ENCODE data around the gene GP9. TPM values are rescaled to one million over a fixed set of nuclear protein-coding genes. Genes with fewer than 3 reads are reported as not detected.
"Not testable (repeated sequence)": the region's sequence is repeated elsewhere in the genome, so short reads cannot be mapped to it uniquely, and the experiment has no call there.

GP9 gene
- total and polyA plus RNA-seq, 2 experiments from 2014 or later = not detected

DNA sequence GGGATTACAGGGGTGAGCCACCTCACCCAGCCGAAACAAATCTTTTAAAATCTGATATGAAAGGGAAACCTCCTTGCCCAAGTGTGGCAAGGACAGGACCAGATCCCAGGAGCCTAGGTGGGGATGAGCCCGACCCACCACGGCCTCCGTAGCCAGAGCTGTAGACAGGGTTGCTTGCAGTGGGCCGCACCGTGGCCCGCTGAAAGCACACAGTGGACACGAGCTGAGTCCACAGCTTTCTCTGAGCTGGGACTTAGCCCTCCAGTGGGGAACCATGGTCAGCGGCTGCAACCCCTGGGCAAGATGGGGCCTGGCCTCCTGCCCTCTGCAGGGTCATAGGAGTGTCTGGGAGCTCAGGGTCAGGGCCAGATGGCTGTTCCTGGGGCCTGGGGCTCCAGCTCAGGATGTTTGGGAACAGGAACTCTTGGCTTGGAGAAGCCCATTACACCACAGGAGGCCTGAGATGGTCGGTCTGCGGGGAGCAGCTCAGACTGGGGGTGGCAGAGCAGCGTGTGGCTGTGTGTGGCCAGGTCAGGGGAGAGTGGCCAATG, 24.7 kb downstream of the GP9 start:
- WGBS (ENCODE audit: low lambda C conversion rate, missing lambda C conversion rate) = 94% methylated on average over 12 of the region's 12 CpGs

GRCh38 chr3:129085818-129086217, 25.2 kb downstream of the GP9 start:
- Histone ChIP-seq H3K9me2 (replicated peaks; ENCODE audit: insufficient read depth) (no peaks in the 10 kb centered on the region), H4K20me1 (ENCODE audit: insufficient read depth, poor library complexity, severe bottlenecking) (no peaks in the 10 kb centered on the region), H3K27ac (no peak overlapping the region), H3K4me1 (ENCODE audit: insufficient read depth) (no peaks in the 10 kb centered on the region), H3K9me3 (ENCODE audit: low read depth) (no peaks in the 10 kb centered on the region), H3K4me3 (no peak overlapping the region), H3K4me2 (no peak overlapping the region), H3K79me2 (no peaks in the 10 kb centered on the region), H2AFZ (no peak overlapping the region), H3K27me3 (no peaks in the 10 kb centered on the region), H3K36me3 (replicated peaks; ENCODE audit: insufficient read depth, low read depth) (no peaks in the 10 kb centered on the region)
- no peak for DNase-seq (ENCODE audit: low spot score)
- no peak for TF ChIP-seq CTCF (IDR thresholded peaks at IDR 0.05; ENCODE audit: poor library complexity)
- TF ChIP-seq EZH2 (IDR thresholded peaks at IDR 0.05; ENCODE audit: borderline replicate concordance) = no peak
- TF ChIP-seq EZH2phosphoT487 (IDR thresholded peaks at IDR 0.05; ENCODE audit: low read depth, severe bottlenecking, unreplicated experiment) = no peak
- 96% methylated on average over 4 of the region's 4 CpGs for WGBS (ENCODE audit: low lambda C conversion rate, missing lambda C conversion rate)

More for the DNA sequence above, 24.7 kb downstream of the GP9 start:
- H3K36me3 ChIP-seq (replicated peaks; ENCODE audit: insufficient read depth, low read depth) = no peaks in the 10 kb centered on the region
- no peak overlapping the region for H2AFZ ChIP-seq
- H3K9me2 ChIP-seq (replicated peaks; ENCODE audit: insufficient read depth) = no peaks in the 10 kb centered on the region
- no peaks in the 10 kb centered on the region for H3K27me3 ChIP-seq
- no peak for DNase-seq (ENCODE audit: low spot score)
- no peaks in the 10 kb centered on the region for H3K79me2 ChIP-seq
- no peak overlapping the region for H3K4me3 ChIP-seq
- H4K20me1 ChIP-seq (ENCODE audit: insufficient read depth, poor library complexity, severe bottlenecking) = no peaks in the 10 kb centered on the region
- H3K27ac ChIP-seq = no peak overlapping the region
- H3K4me1 ChIP-seq (ENCODE audit: insufficient read depth) = no peaks in the 10 kb centered on the region
- no peaks in the 10 kb centered on the region for H3K9me3 ChIP-seq (ENCODE audit: low read depth)
- TF ChIP-seq EZH2 (IDR thresholded peaks at IDR 0.05; ENCODE audit: borderline replicate concordance) (no peak), CTCF (IDR thresholded peaks at IDR 0.05; ENCODE audit: poor library complexity) (no peak), EZH2phosphoT487 (IDR thresholded peaks at IDR 0.05; ENCODE audit: low read depth, severe bottlenecking, unreplicated experiment) (no peak)
- H3K4me2 ChIP-seq = no peak overlapping the region

GRCh38 chr3:129087138-129087702, 26.6 kb downstream of the GP9 start:
- no peak overlapping the region for H2AFZ ChIP-seq
- peak overlapping the region; percentile 84 for H3K27ac ChIP-seq
- WGBS (ENCODE audit: low lambda C conversion rate, missing lambda C conversion rate) = 88% methylated on average over 8 of the region's 8 CpGs
- H4K20me1 ChIP-seq (ENCODE audit: insufficient read depth, poor library complexity, severe bottlenecking) = no peaks in the 10 kb centered on the region
- H3K4me2 ChIP-seq = no peak overlapping the region
- H3K4me1 ChIP-seq (ENCODE audit: insufficient read depth) = no peaks in the 10 kb centered on the region
- no peaks in the 10 kb centered on the region for H3K36me3 ChIP-seq (replicated peaks; ENCODE audit: insufficient read depth, low read depth)
- H3K4me3 ChIP-seq = no peak overlapping the region
- no peak for DNase-seq (ENCODE audit: low spot score)
- no peak for TF ChIP-seq EZH2phosphoT487 (IDR thresholded peaks at IDR 0.05; ENCODE audit: low read depth, severe bottlenecking, unreplicated experiment)
- no peak for TF ChIP-seq EZH2 (IDR thresholded peaks at IDR 0.05; ENCODE audit: borderline replicate concordance)
- TF ChIP-seq CTCF (IDR thresholded peaks at IDR 0.05; ENCODE audit: poor library complexity) = no peak
- no peaks in the 10 kb centered on the region for H3K79me2 ChIP-seq
- no peaks in the 10 kb centered on the region for H3K9me2 ChIP-seq (replicated peaks; ENCODE audit: insufficient read depth)
- no peaks in the 10 kb centered on the region for H3K27me3 ChIP-seq
- no peaks in the 10 kb centered on the region for H3K9me3 ChIP-seq (ENCODE audit: low read depth)

DNA sequence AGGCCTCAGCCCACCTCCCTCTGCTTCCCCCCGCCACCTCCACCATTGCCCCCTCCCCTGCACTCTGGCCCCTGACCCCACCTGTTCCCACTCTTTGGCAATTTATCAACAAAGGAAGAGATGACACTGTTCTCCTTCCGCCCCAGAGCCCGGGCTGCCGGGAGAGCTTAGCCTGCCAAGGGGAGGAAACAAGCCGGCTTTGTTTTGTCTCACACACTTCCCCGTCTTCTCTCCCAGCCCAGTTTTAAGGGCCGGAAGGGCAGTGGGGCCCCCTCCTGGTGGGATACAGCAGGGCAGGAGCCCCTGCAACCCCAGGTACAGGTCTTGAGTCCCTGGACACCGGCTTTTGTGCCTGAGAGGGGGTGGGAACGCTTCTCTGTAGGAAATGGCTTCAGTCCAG, 27.3 kb downstream of the GP9 start:
- not testable (repeated sequence) for H2AFZ ChIP-seq; H3K9me2 ChIP-seq (replicated peaks; ENCODE audit: insufficient read depth); H3K27me3 ChIP-seq; H3K79me2 ChIP-seq; H3K36me3 ChIP-seq (replicated peaks; ENCODE audit: insufficient read depth, low read depth); H3K9me3 ChIP-seq (ENCODE audit: low read depth); H3K4me1 ChIP-seq (ENCODE audit: insufficient read depth); H4K20me1 ChIP-seq (ENCODE audit: insufficient read depth, poor library complexity, severe bottlenecking); DNase-seq (ENCODE audit: low spot score); H3K4me3 ChIP-seq; H3K27ac ChIP-seq; H3K4me2 ChIP-seq
- WGBS (ENCODE audit: low lambda C conversion rate, missing lambda C conversion rate) = 17% methylated on average over 2 of the region's 9 CpGs

GRCh38 chr3:129088312-129088711, 27.7 kb downstream of the GP9 start:
- not testable (repeated sequence) for H3K4me1 ChIP-seq (ENCODE audit: insufficient read depth); DNase-seq (ENCODE audit: low spot score); H3K27me3 ChIP-seq; H3K4me2 ChIP-seq; H3K27ac ChIP-seq; H3K9me3 ChIP-seq (ENCODE audit: low read depth); H3K79me2 ChIP-seq; H2AFZ ChIP-seq; H3K36me3 ChIP-seq (replicated peaks; ENCODE audit: insufficient read depth, low read depth); H3K9me2 ChIP-seq (replicated peaks; ENCODE audit: insufficient read depth); H3K4me3 ChIP-seq; H4K20me1 ChIP-seq (ENCODE audit: insufficient read depth, poor library complexity, severe bottlenecking)
- WGBS (ENCODE audit: low lambda C conversion rate, missing lambda C conversion rate) = no CpG with 5 or more reads among the region's 6 CpGs
